ENCODE data around the gene RNF157. TPM values are rescaled to one million over a fixed set of nuclear protein-coding genes. Genes with fewer than 3 reads are reported as not detected.

RNF157 gene
- total and polyA plus RNA-seq, 2 of the 13 experiments (the other 11 are each of a cell fraction or from before 2014, with no cell fraction given), result 0.44 to 1.5 TPM

DNA sequence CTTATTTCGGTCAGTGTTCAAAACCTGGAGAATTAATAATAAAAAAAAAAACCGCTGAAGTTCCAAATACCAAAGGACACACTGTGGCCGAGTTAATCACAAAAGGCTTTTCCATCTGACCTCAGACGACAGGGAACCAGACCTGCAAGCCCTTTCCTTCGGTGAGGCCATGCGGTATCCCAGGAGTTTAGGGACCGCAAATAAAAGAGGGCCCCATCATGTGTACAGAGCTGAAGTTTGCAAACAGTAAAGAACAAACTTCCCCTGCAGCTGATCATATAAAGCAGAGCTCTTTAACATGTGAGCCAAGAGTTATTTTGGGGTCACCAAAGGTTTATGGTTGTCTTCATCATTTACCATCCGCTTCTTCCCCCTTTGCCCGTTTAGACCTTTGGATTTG lies 66.3 kb downstream of the RNF157 start (continued):
- TF ChIP-seq HDAC1 (CRISPR knock-in tag; IDR thresholded peaks at IDR 0.05) (peak; percentile 32; the same call in 1 of the 2 replicates), NRL (CRISPR knock-in tag; IDR thresholded peaks at IDR 0.05; ENCODE audit: borderline replicate concordance) (no peak), ZBTB7A (CRISPR knock-in tag; IDR thresholded peaks at IDR 0.05) (no peak), RXRA (CRISPR knock-in tag; IDR thresholded peaks at IDR 0.05) (peak; percentile 66; the same call in 1 of the 2 replicates), ZSCAN12 (CRISPR knock-in tag; IDR thresholded peaks at IDR 0.05) (no peak), DNMT3B (CRISPR knock-in tag; conservative IDR thresholded peaks at IDR 0.05) (no peak; the same call in 1 of the 2 replicates), ZNF709 (CRISPR knock-in tag; IDR thresholded peaks at IDR 0.05) (0 out of 2 replicates have a peak, but pooled peaks have one; percentile 46), ZKSCAN5 (CRISPR knock-in tag; IDR thresholded peaks at IDR 0.05) (no peak), ETV6 (CRISPR knock-in tag; conservative IDR thresholded peaks at IDR 0.05) (no peak), ZNF430 (CRISPR knock-in tag; IDR thresholded peaks at IDR 0.05) (0 out of 2 replicates have a peak, but pooled peaks have one; percentile 48), FOXA3 (CRISPR knock-in tag; IDR thresholded peaks at IDR 0.05) (peak; percentile 88), MYC (CRISPR knock-in tag; IDR thresholded peaks at IDR 0.05; ENCODE audit: borderline replicate concordance) (peak; percentile 42; the same call in 1 of the 2 replicates), FOXJ3 (CRISPR knock-in tag; IDR thresholded peaks at IDR 0.05; ENCODE audit: borderline replicate concordance) (peak; percentile 54; the same call in 1 of the 2 replicates), ZNF841 (CRISPR knock-in tag; IDR thresholded peaks at IDR 0.05; ENCODE audit: borderline replicate concordance) (no peak), SOX5 (CRISPR knock-in tag; IDR thresholded peaks at IDR 0.05; ENCODE audit: borderline replicate concordance) (peak; percentile 56; the same call in 1 of the 2 replicates), ZNF746 (CRISPR knock-in tag; IDR thresholded peaks at IDR 0.05) (no peak), ZNF331 (CRISPR knock-in tag; IDR thresholded peaks at IDR 0.05) (peak; percentile 39; the same call in 1 of the 2 replicates), ZMYM4 (CRISPR knock-in tag; IDR thresholded peaks at IDR 0.05) (peak; percentile 34; the same call in 1 of the 2 replicates), ZEB1 (IDR thresholded peaks at IDR 0.05; ENCODE audit: insufficient replicate concordance, low read depth) (no peak), NR2F2 (IDR thresholded peaks at IDR 0.05; ENCODE audit: borderline replicate concordance, low read depth) (peak; percentile 76), HMG20A (CRISPR knock-in tag; IDR thresholded peaks at IDR 0.05; ENCODE audit: borderline replicate concordance) (peak; percentile 67)
- TF ChIP-seq, protein P1, sequence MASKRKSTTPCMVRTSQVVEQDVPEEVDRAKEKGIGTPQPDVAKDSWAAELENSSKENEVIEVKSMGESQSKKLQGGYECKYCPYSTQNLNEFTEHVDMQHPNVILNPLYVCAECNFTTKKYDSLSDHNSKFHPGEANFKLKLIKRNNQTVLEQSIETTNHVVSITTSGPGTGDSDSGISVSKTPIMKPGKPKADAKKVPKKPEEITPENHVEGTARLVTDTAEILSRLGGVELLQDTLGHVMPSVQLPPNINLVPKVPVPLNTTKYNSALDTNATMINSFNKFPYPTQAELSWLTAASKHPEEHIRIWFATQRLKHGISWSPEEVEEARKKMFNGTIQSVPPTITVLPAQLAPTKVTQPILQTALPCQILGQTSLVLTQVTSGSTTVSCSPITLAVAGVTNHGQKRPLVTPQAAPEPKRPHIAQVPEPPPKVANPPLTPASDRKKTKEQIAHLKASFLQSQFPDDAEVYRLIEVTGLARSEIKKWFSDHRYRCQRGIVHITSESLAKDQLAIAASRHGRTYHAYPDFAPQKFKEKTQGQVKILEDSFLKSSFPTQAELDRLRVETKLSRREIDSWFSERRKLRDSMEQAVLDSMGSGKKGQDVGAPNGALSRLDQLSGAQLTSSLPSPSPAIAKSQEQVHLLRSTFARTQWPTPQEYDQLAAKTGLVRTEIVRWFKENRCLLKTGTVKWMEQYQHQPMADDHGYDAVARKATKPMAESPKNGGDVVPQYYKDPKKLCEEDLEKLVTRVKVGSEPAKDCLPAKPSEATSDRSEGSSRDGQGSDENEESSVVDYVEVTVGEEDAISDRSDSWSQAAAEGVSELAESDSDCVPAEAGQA (IDR thresholded peaks at IDR 0.05; ENCODE audit: low read depth), result no peak
- TF ChIP-seq, protein P1 (CRISPR knock-in tag; IDR thresholded peaks at IDR 0.05; ENCODE audit: borderline replicate concordance), result no peak
- TF ChIP-seq, protein P2, sequence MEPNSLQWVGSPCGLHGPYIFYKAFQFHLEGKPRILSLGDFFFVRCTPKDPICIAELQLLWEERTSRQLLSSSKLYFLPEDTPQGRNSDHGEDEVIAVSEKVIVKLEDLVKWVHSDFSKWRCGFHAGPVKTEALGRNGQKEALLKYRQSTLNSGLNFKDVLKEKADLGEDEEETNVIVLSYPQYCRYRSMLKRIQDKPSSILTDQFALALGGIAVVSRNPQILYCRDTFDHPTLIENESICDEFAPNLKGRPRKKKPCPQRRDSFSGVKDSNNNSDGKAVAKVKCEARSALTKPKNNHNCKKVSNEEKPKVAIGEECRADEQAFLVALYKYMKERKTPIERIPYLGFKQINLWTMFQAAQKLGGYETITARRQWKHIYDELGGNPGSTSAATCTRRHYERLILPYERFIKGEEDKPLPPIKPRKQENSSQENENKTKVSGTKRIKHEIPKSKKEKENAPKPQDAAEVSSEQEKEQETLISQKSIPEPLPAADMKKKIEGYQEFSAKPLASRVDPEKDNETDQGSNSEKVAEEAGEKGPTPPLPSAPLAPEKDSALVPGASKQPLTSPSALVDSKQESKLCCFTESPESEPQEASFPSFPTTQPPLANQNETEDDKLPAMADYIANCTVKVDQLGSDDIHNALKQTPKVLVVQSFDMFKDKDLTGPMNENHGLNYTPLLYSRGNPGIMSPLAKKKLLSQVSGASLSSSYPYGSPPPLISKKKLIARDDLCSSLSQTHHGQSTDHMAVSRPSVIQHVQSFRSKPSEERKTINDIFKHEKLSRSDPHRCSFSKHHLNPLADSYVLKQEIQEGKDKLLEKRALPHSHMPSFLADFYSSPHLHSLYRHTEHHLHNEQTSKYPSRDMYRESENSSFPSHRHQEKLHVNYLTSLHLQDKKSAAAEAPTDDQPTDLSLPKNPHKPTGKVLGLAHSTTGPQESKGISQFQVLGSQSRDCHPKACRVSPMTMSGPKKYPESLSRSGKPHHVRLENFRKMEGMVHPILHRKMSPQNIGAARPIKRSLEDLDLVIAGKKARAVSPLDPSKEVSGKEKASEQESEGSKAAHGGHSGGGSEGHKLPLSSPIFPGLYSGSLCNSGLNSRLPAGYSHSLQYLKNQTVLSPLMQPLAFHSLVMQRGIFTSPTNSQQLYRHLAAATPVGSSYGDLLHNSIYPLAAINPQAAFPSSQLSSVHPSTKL (CRISPR knock-in tag; IDR thresholded peaks at IDR 0.05), result peak; percentile 78
